NCI-H146 treated with DMSO at 0.1 percent for 48 hours (cell line): ENCODE data around the gene ATP5MK.
"Not testable (repeated sequence)": the region's sequence is repeated elsewhere in the genome, so short reads cannot be mapped to it uniquely, and the experiment has no call there.

ENCODE experiments used
- DNase-seq: peaks from one replicate; lab custom pipeline; 2025; ENCODE audit not compliant: unreplicated experiment; lab: John Stamatoyannopoulos, UW

Gene ATP5MK, protein sequence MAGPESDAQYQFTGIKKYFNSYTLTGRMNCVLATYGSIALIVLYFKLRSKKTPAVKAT

GRCh38 chr10:103396067-103396788, at the start of gene ATP5MK, which contains the start of gene PDCD11:
Gene ATP5MK, minus strand, starts transcription at chr10:103396475. Its CDS starts 4,018 bp downstream, at chr10:103392457.
Gene PDCD11, plus strand, starts transcription at chr10:103396626. Its CDS starts 1,801 bp downstream, at chr10:103398427.
- DNase-seq: peak; percentile 97

DNA sequence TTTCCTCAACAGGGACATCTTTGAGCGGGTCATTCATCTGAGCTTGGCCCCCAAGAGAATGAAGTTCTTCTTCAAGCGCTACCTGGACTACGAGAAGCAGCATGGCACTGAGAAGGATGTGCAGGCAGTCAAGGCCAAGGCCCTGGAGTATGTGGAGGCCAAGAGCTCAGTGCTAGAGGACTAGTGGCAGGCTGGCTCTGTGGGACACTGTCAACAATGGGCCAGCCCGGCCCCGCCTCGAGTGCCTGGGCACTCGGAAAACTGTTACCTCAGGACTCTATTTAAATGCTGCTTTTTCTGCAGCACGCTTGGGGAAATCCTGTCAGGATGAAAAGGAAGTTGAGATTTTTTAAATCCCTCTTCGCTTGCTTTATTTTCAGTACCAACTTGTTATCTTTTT, 49.1 kb upstream of the ATP5MK start:
- no peak for DNase-seq

DNA sequence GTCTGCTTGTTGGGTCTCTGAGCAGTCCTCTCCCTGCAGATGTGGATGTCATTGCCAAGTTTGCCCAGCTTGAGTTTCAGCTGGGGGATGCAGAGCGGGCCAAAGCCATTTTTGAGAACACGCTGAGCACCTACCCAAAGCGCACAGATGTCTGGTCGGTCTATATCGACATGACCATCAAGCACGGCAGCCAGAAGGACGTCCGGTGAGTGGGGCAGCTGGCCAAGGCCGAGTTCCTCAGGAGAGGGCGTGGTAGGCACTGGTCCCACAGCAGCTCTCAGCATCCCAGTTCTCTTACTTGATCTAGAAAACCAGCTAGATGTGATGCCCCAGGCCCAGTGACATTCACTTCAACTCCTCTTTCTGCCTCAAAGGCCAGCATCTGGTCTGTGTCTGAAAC, 48.2 kb upstream of the ATP5MK start:
- DNase-seq: no peak

DNA sequence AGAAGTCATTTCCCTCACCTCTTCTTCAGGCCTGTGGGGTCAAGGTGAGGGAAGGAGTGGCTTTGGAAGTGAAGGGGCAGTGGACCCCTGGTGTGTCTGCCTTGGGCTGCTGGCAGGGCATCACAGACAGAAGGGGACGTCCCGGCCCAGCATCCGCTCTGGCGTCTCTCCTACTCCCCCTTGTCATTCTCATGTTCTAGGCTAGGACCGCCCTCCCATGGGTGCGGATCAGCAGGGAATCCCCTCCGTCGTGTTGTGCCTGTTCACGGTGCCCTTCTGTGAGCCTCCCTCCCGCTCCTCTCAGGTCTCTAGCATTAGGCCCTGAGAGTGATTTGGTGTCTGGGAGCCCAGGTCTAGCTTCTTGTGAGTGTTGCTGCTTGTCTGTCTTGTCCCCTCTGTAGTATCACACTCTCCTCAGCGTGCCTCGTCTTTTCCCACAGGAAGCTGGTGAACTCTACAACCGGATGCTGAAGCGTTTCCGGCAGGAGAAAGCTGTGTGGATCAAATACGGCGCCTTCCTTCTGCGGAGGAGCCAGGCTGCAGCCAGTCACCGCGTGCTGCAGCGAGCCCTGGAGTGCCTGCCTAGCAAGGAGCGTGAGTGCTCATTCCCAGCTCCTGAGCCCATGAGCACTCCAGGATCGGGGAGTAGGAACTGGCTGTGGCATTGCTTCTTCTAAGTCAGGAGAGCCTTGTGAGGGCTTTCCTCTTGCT, 47.4 kb upstream of the ATP5MK start:
- DNase-seq: no peak

DNA sequence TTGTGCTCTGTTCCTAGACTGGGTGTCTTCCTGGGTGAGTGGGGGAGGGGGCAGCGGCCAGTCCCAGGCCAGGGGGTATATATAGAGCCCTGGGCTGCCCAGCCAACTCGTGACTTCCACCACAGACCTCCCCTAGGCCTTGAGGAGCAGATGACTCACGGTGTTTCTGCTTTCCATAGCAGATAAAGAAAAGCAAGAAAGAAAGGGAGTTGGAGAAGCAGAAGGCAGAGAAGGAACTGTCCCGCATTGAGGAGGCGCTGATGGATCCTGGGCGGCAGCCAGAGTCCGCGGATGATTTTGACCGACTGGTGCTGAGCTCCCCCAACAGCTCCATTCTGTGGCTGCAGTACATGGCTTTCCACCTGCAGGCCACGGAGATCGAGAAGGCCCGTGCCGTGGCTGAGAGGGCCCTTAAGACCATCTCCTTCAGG, 45.8 kb upstream of the ATP5MK start:
- no peak for DNase-seq

GRCh38 chr10:103441611-103442010, 45.3 kb upstream of the ATP5MK start:
- no peak for DNase-seq

GRCh38 chr10:103441206-103441605, 44.9 kb upstream of the ATP5MK start:
- no peak for DNase-seq

DNA sequence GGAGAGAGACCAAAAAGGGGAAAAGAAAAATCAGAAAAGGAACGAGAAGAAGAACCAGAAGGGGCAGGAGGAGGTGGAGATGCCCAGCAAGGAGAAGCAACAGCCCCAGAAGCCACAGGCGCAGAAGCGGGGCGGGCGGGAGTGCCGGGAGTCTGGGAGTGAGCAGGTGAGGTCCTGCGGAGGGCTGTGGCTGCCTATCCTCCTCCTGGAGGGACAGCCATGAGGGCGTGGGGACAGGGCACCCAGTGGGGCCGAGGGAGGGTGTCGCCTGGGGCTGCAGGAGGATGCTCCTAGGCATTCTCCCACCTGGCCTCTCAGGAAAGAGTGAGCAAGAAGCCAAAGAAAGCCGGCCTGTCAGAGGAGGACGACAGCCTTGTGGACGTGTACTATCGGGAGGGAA, 44.1 kb upstream of the ATP5MK start:
- no peak for DNase-seq

DNA sequence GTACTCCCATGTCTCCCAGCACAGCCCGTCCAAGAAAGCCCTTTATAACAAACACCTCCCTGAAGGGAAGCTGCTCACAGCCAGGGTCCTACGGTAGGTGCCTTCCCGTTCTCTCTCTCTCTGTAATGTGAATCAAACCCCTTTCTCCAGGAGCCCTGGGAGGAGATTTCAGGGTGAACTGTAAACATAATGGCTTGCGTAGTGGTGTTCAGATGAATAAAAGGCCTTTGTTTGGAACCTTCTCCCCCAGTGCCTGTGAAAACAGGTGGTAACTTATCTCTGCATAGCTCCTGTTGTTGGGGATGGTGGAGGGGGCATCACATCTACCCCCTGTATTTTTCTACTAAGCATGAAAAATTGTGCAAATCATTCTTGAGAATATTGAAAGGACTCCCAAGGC, 43.5 kb upstream of the ATP5MK start:
- DNase-seq: no peak

- DNase-seq: no peak
Observed at GRCh38 chr10:103433858-103434257, 37.6 kb upstream of the ATP5MK start.

DNA sequence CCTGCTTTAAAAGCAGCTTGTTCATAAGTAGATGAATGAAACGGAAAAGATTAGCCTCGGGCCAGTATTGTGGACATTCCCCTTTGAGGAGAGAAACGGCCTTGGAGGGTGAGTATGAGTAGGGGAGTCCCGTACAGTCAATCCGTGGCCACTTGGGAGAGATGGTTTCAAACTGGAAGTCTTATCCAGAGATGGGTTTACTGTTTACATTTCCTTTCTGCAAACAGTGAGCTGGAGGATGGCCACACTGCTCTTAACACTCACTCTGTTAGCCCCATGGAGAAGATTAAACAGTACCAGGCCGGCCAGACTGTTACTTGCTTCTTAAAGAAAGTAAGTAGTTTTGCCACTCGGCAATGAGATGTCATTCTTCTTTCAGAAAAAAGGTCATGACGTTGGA, 35.6 kb upstream of the ATP5MK start:
- no peak for DNase-seq

GRCh38 chr10:103429647-103430046, 33.4 kb upstream of the ATP5MK start:
- DNase-seq: no peak

GRCh38 chr10:103428989-103429643, 32.8 kb upstream of the ATP5MK start:
- DNase-seq: no peak

- no peak for DNase-seq
Observed at GRCh38 chr10:103427866-103428265, 31.6 kb upstream of the ATP5MK start.

DNA sequence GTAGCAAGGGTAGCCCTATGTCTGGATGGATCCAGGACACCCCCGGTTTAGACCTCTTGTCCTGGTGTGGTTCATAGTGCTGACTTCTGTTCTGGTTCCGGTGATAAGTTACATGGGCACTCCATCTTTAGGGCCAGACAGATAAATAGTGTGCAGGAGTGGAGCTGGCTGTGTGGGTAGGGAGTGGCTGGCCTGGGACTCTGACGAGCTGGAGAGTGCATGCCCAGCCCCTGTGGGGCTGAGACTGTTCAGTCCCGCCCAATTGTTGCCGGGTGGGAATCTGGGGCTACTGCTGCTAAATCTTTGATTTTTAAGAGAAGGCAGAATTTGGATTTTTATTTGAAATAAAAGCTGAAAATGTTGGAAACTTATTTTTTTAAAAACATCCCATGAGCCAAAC, 27.5 kb upstream of the ATP5MK start:
- DNase-seq: no peak

GRCh38 chr10:103419101-103419500, 22.8 kb upstream of the ATP5MK start:
- DNase-seq: no peak

GRCh38 chr10:103417601-103418000, 21.3 kb upstream of the ATP5MK start:
- no peak for DNase-seq

DNA sequence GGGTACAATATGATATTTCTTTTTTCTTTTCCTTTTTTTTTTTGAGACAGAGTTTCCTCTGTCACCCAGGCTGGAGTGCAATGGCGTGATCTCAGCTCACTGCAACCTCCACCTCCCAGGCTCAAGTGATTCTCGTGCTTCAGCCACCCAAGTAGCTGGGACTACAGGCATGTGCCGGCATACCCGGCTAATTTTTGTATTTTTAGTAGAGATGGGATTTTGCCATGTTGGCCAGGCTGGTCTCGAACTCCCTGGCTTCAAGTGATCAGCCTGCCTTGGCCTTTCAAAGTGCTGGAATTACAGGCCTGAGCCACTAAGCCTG, 20.8 kb upstream of the ATP5MK start:
- DNase-seq: not testable (repeated sequence)

- peak; percentile 22 for DNase-seq
Observed at GRCh38 chr10:103416436-103417147, 20.3 kb upstream of the ATP5MK start.

DNA sequence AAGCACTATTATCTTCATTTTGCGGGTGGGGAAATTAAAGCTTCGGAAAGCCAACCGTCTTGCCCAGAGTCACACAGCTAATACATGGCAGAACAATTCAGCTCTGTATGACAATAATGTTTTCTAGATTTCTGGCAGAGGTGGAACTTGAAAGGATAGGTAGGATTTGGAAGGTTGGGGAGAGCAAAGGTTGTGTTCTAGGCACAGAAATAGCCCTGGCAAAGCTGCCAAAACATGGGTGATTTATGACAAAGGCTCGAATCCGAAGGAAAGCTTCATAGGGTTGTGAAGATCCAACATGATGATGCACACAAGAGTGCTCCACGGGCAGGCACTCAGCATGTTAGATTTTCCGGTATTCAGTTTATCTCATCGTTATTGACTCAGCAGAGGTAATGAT, 19.3 kb upstream of the ATP5MK start:
- no peak for DNase-seq

- DNase-seq: no peak
Observed at GRCh38 chr10:103413564-103413963, 17.3 kb upstream of the ATP5MK start.
